Fibroblast of lung (primary cell): ENCODE measurements around the gene TNS3. TPM values are rescaled to one million over a fixed set of nuclear protein-coding genes. Genes with fewer than 3 reads are reported as not detected.

Experiments
- DNase-seq, 2 donors: peaks; one replicate each; pipeline versions ENCODE4 v3.0.0 to v3.0.0-alpha.2; 2010; ENCODE audit warnings: low read depth in 2 of 2
- H2AFZ ChIP-seq: 2 replicates; pipeline ENCODE4 v1.5.1; 2012; ENCODE audit warnings: low read length, control low read depth, inconsistent platforms
- H3K27ac ChIP-seq: 2 replicates; pipeline ENCODE4 v1.5.1; 2011; ENCODE audit warnings: low read length, control low read depth; ENCODE audit not compliant: insufficient read depth
- H3K27me3 ChIP-seq: 2 replicates; pipeline ENCODE4 v1.5.1; 2011; ENCODE audit warnings: mild to moderate bottlenecking, low read length; ENCODE audit not compliant: control insufficient read depth, insufficient read depth
- H3K36me3 ChIP-seq: 2 replicates; pipeline ENCODE4 v1.5.1; 2011; ENCODE audit warnings: low read length; ENCODE audit not compliant: control insufficient read depth, insufficient read depth
- H3K4me1 ChIP-seq: 2 replicates; pipeline ENCODE4 v1.5.1; 2011; ENCODE audit warnings: low read length; ENCODE audit not compliant: control insufficient read depth, insufficient read depth; ENCODE audit errors: extremely low read depth
- H3K4me2 ChIP-seq: 2 replicates; pipeline ENCODE4 v1.5.1; 2011; ENCODE audit warnings: low read length, control low read depth; ENCODE audit not compliant: insufficient read depth; ENCODE audit errors: extremely low read depth
- H3K4me3 ChIP-seq, 4 experiments: fragments of 200-600 bp in 1 of 4; sonication (generic) in 1 of 4; replicated peaks in 1 of 4; 2 replicates each; pipeline ENCODE4 v1.5.1; 2011 to 2016; ENCODE audit warnings: low read length in 4 of 4, low read depth in 3 of 4, mild to moderate bottlenecking in 3 of 4, control low read depth in 2 of 4, inconsistent platforms in 1 of 4, mixed read lengths in 1 of 4; ENCODE audit not compliant: insufficient read depth in 1 of 4; ENCODE audit errors: control extremely low read depth in 1 of 4
- H3K79me2 ChIP-seq: 2 replicates; pipeline ENCODE4 v1.5.1; 2012; ENCODE audit warnings: mild to moderate bottlenecking, low read length, inconsistent platforms; ENCODE audit not compliant: control insufficient read depth, insufficient read depth
- H3K9ac ChIP-seq: 2 replicates; pipeline ENCODE4 v1.5.1; 2011; ENCODE audit warnings: mild to moderate bottlenecking, low read length, control low read depth; ENCODE audit not compliant: insufficient read depth
- H3K9me3 ChIP-seq: 2 replicates; pipeline ENCODE4 v1.5.1; 2012; ENCODE audit warnings: low read depth, low read length; ENCODE audit not compliant: control insufficient read depth, insufficient read depth
- H4K20me1 ChIP-seq: 2 replicates; pipeline ENCODE4 v1.5.1; 2011; ENCODE audit warnings: low read length; ENCODE audit not compliant: control insufficient read depth, insufficient read depth; ENCODE audit errors: extremely low read depth
- CTCF ChIP-seq, 2 donors: IDR thresholded peaks in 1 of 2; conservative IDR thresholded peaks in 1 of 2; 1 replicate in 1 of 2; 2 replicates in 1 of 2; pipeline ENCODE4 v1.5.1; 2011 to 2012; ENCODE audit warnings: low read length in 2 of 2, control low read depth in 1 of 2, inconsistent platforms in 1 of 2, low read depth in 1 of 2, mild to moderate bottlenecking in 1 of 2
- EZH2 ChIP-seq: IDR thresholded peaks from 2 replicates; pipeline ENCODE4 v1.5.1; 2012; ENCODE audit warnings: low read length, control low read depth, mild to moderate bottlenecking; ENCODE audit errors: missing control alignments
- polyA plus RNA-seq, 2 donors: library from polyadenylated mRNA; depleted of rRNA in 1 of 2; stranded (reverse) in 1 of 2; unstranded in 1 of 2; fragments of >200 nt; gene quantifications; 2 replicates each; pipeline ENCODE4 v1.2.1, GENCODE V29; 2011 to 2012; ENCODE audit warnings: missing spikeins in 1 of 2
- total RNA-seq: library from RNA; depleted of rRNA; stranded (reverse); fragments of >200 nt; gene quantifications from 2 replicates; pipeline ENCODE4 v1.2.1, GENCODE V29; 2014

TNS3 gene
- total and polyA plus RNA-seq, 2 donors (not counting 1 experiment from before 2014, with no cell fraction given): 74.4 to 88.8 TPM

- no peak for DNase-seq
- peaks cover 2% of the 10 kb centered on the region for H3K36me3 ChIP-seq
Measured at GRCh38 chr7:47318395-47319182, 263.3 kb downstream of the TNS3 start.

GRCh38 chr7:47317487-47317886, 264.4 kb downstream of the TNS3 start:
- Histone ChIP-seq H3K4me1 (peaks cover 18% of the 10 kb centered on the region), H3K9me3 (no peaks in the 10 kb centered on the region), H3K36me3 (peaks cover 4% of the 10 kb centered on the region), H3K27me3 (no peaks in the 10 kb centered on the region), H4K20me1 (no peaks in the 10 kb centered on the region), H3K9ac (no peak overlapping the region), H2AFZ (no peak overlapping the region), H3K4me2 (no peak overlapping the region), H3K79me2 (peaks cover 3% of the 10 kb centered on the region), H3K4me3 (no peak overlapping the region), H3K27ac (peak overlapping the region; percentile 4)
- TF ChIP-seq EZH2: no peak
- no peak for TF ChIP-seq CTCF (conservative IDR thresholded peaks at IDR 0.05 in 1 of 2, IDR thresholded peaks at IDR 0.05 in 1 of 2; ENCODE audit: low read depth in 1 of 2, low read length in 2 of 2)
- peak in 1 of 2 donors; percentile 38 for DNase-seq

More at GRCh38 chr7:47318395-47319182, 263.3 kb downstream of the TNS3 start:
- Histone ChIP-seq H3K27me3 (no peaks in the 10 kb centered on the region), H2AFZ (no peak overlapping the region), H3K9me3 (no peaks in the 10 kb centered on the region), H4K20me1 (no peaks in the 10 kb centered on the region), H3K79me2 (peaks cover 4% of the 10 kb centered on the region), H3K27ac (no peak overlapping the region), H3K4me2 (no peak overlapping the region), H3K4me1 (peaks cover 22% of the 10 kb centered on the region), H3K4me3 (no peak overlapping the region), H3K9ac (no peak overlapping the region)
- TF ChIP-seq CTCF (conservative IDR thresholded peaks at IDR 0.05 in 1 of 2, IDR thresholded peaks at IDR 0.05 in 1 of 2; ENCODE audit: low read depth in 1 of 2, low read length in 2 of 2): no peak
- TF ChIP-seq EZH2: no peak

GRCh38 chr7:47314728-47315607, 266.9 kb downstream of the TNS3 start:
- Histone ChIP-seq H3K79me2 (peaks cover 3% of the 10 kb centered on the region), H3K27ac (peak overlapping the region; percentile 67), H3K4me1 (peaks cover 18% of the 10 kb centered on the region), H3K27me3 (no peaks in the 10 kb centered on the region), H4K20me1 (no peaks in the 10 kb centered on the region), H3K9ac (peak overlapping the region; percentile 1), H3K4me2 (peak overlapping the region; percentile 75), H3K9me3 (no peaks in the 10 kb centered on the region), H2AFZ (no peak overlapping the region), H3K36me3 (peaks cover 4% of the 10 kb centered on the region), H3K4me3 (peak overlapping the region in 1 of 4 experiments; percentile 6)
- DNase-seq: peak; percentile 84 to 92
- TF ChIP-seq CTCF (conservative IDR thresholded peaks at IDR 0.05 in 1 of 2, IDR thresholded peaks at IDR 0.05 in 1 of 2; ENCODE audit: low read depth in 1 of 2, low read length in 2 of 2): no peak
- TF ChIP-seq EZH2: no peak
